K562 (cell line): ENCODE results near the gene FOXJ2. TPM values are rescaled to one million over a fixed set of nuclear protein-coding genes. Genes with fewer than 3 reads are reported as not detected.

Experiments used
- ARID3A ChIP-seq: IDR thresholded peaks from 2 replicates; pipeline ENCODE4 v1.6.1; 2012; ENCODE audit warnings: low read depth, low read length, improper control_type of control experiment, borderline replicate concordance
- KDM5B ChIP-seq: fragments of 200-600 bp; sonication (generic); IDR thresholded peaks from 2 replicates; pipeline ENCODE4 v1.6.1; 2012; ENCODE audit warnings: low read depth, mild to moderate bottlenecking, moderate library complexity, low read length, control low read depth, inconsistent platforms; ENCODE audit not compliant: insufficient replicate concordance
- NR2C1 ChIP-seq, 2 experiments: fragments of 450-650 bp; IDR thresholded peaks; 2 replicates each; pipeline ENCODE4 v1.6.1; 2017; ENCODE audit warnings: mild to moderate bottlenecking in 2 of 2, antibody characterized with exemption in 1 of 2, inconsistent platforms in 1 of 2, missing compliant biosample characterization in 1 of 2, missing genetic modification characterization in 1 of 2
- PRDM10 ChIP-seq: fragments of 450-650 bp; IDR thresholded peaks from 2 replicates; pipeline ENCODE4 v1.6.1; 2018; ENCODE audit not compliant: partially characterized antibody
- SNAPC5 ChIP-seq: fragments of 250-450 bp; sonication (Bioruptor Pico); IDR thresholded peaks from 2 replicates; pipeline ENCODE4 v1.8.0; 2021; ENCODE audit warnings: moderate library complexity, mild to moderate bottlenecking, inconsistent platforms
- SNRNP70 ChIP-seq: fragments of 200-400 bp; formaldehyde crosslinking; optimal IDR thresholded peaks from 2 replicates; pipeline ENCODE3; 2017; ENCODE audit warnings: low read depth, low read length
- STAG1 ChIP-seq: sonication (generic); formaldehyde crosslinking; IDR thresholded peaks from 2 replicates; pipeline ENCODE4 v1.5.0; 2020; ENCODE audit warnings: missing genetic modification reagents, borderline replicate concordance
- ZNF766 ChIP-seq: fragments of 200-800 bp; sonication (Bioruptor generic); conservative IDR thresholded peaks from 2 replicates; pipeline ENCODE4 v1.6.1; 2016; ENCODE audit warnings: missing genetic modification characterization, missing compliant biosample characterization
- polyA plus RNA-seq, 8 experiments: library from polyadenylated mRNA; depleted of rRNA in 4 of 8; stranded (reverse) in 5 of 8; unstranded in 3 of 8; fragments of >200 nt; fragmentation: Nextera tagmentation in 2 of 8; fragmentation: Illumina TruSeq in 1 of 8; extraction: Ambion mirVana in 2 of 8; extraction: Trizol in 1 of 8; gene quantifications; 2 replicates each; pipeline versions ENCODE4 v1.2.1 to v1.2.3, GENCODE V29; 2011 to 2014; ENCODE audit warnings: inconsistent platforms in 1 of 8, missing spikeins in 1 of 8
- total RNA-seq, 7 experiments: library from RNA; depleted of rRNA in 6 of 7; stranded (reverse); fragments of >200 nt in 6 of 7; fragmentation: Illumina TruSeq in 2 of 7; extraction: Trizol in 2 of 7; gene quantifications; 2 replicates each; pipeline versions ENCODE4 v1.2.1 to v1.2.3, GENCODE V29; 2011 to 2021; ENCODE audit warnings: low replicate concordance in 1 of 7

FOXJ2 gene
- total and polyA plus RNA-seq, 9 of the 15 experiments (the other 6 are each of a cell fraction or from before 2014, with no cell fraction given) = 1.0 to 7.5 (median 2.4) TPM

- TF ChIP-seq ZNF766 (CRISPR knock-in tag) (peak; percentile 68; the same call in 1 of the 2 replicates), ARID3A (no peak), SNAPC5 (CRISPR knock-in tag) (no peak), NR2C1 (IDR thresholded peaks at IDR 0.05) (no peak), NR2C1 (tag; IDR thresholded peaks at IDR 0.05) (0 out of 2 replicates have a peak, but pooled peaks have one; percentile 22), SNRNP70 (no peak), KDM5B (no peak), STAG1 (CRISPR knock-in tag) (no peak), PRDM10 (no peak)
Observed at GRCh38 chr12:8080120-8080519, 47.6 kb downstream of the FOXJ2 start (continued).
